Neural progenitor cell (in vitro differentiated cells): ENCODE measurements around the gene CDK5RAP3.

Experiments used
- EZH2 ChIP-seq: fragments of 200-600 bp; sonication (generic); IDR thresholded peaks from 2 replicates; pipeline ENCODE4 v1.6.1; 2017; ENCODE audit warnings: antibody characterized with exemption, mild to moderate bottlenecking, moderate library complexity
- TF ChIP-seq, protein P1 (sequence below): fragments of 200-600 bp; sonication (generic); IDR thresholded peaks from 2 replicates; pipeline ENCODE4 v1.5.1; 2017; ENCODE audit warnings: antibody characterized with exemption, mild to moderate bottlenecking

DNA sequence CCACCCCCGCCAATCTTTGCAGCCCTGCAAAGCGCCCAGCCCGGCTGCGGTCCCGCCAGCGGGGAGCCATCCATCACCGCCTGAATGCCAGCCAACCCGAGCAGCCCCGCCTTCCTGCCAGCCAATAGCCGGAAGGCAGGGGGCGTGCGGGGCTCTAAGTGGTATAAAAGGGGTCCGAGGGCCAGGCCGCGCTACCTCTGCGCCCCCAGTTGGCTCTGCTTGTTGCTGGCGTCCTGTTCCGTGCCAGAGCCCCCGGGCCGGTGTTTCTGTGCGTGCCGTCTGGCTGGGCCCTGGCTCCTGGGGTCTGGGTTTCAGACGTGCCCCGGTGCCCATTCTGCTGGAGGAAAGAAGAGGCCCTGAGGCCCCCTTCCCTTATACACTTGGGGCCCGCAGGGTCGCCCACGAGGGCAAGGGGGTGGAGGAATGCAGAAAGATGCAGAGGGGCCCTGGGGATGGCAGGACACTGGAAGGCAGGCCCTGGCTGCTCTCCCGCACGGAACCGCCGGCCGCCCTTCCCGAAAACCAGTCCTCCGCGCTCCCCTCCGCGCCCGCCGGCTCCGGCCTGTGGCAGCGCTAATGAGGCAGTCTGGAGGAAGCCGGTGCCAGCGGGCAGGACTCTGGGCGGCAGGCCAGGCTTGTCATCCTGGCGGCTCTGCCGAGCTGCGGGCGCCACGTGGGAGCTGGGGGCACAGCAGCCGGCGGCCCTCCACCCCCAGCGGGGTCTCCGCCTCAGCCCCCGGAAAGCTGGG, 52.7 kb downstream of the CDK5RAP3 start:
- TF ChIP-seq, protein P1, sequence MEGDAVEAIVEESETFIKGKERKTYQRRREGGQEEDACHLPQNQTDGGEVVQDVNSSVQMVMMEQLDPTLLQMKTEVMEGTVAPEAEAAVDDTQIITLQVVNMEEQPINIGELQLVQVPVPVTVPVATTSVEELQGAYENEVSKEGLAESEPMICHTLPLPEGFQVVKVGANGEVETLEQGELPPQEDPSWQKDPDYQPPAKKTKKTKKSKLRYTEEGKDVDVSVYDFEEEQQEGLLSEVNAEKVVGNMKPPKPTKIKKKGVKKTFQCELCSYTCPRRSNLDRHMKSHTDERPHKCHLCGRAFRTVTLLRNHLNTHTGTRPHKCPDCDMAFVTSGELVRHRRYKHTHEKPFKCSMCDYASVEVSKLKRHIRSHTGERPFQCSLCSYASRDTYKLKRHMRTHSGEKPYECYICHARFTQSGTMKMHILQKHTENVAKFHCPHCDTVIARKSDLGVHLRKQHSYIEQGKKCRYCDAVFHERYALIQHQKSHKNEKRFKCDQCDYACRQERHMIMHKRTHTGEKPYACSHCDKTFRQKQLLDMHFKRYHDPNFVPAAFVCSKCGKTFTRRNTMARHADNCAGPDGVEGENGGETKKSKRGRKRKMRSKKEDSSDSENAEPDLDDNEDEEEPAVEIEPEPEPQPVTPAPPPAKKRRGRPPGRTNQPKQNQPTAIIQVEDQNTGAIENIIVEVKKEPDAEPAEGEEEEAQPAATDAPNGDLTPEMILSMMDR = peak; percentile 34
- TF ChIP-seq EZH2 = no peak
